Keratinocyte (primary cell): Measurements from ENCODE around the gene ADAM12.

Experiments
- CTCF ChIP-seq, 3 experiments: IDR thresholded peaks in 1 of 3; conservative IDR thresholded peaks in 1 of 3; optimal IDR thresholded peaks in 1 of 3; 2 replicates in 2 of 3; 3 replicates in 1 of 3; pipeline versions ENCODE3 to v1.5.1; 2011; ENCODE audit warnings: low read length in 3 of 3, mild to moderate bottlenecking in 3 of 3, moderate library complexity in 2 of 3, control low read depth in 1 of 3, inconsistent platforms in 1 of 3; ENCODE audit not compliant: insufficient read depth in 2 of 3; ENCODE audit errors: extremely low read depth in 1 of 3
- EZH2 ChIP-seq: IDR thresholded peaks from one replicate; pipeline ENCODE4 v1.6.1; 2012; ENCODE audit warnings: inconsistent platforms, mild to moderate bottlenecking, low read length, moderate library complexity

- TF ChIP-seq CTCF (optimal IDR thresholded peaks at IDR 0.05 in 1 of 3, IDR thresholded peaks at IDR 0.05 in 1 of 3, conservative IDR thresholded peaks at IDR 0.05 in 1 of 3; ENCODE audit: extremely low read depth in 1 of 3, insufficient read depth in 2 of 3, low read length in 3 of 3) (no peak), EZH2 (no peak)
Measured at GRCh38 chr10:126037946-126038345, 350.3 kb downstream of the ADAM12 start.
